Effector memory CD4-positive, alpha-beta T cell (primary cell): Measurements from ENCODE around the gene AQP6.

Source experiments
- DNase-seq, 3 donors: peaks; one replicate each; pipeline ENCODE4 v3.0.0-alpha.2; 2020
- H3K27ac ChIP-seq: 2 replicates; pipeline ENCODE4 v1.7.0; 2013; ENCODE audit warnings: mild to moderate bottlenecking, low read length, moderate library complexity; ENCODE audit not compliant: insufficient read depth, poor library complexity, severe bottlenecking
- H3K27me3 ChIP-seq: replicated peaks from 2 replicates; pipeline ENCODE4 v1.7.0; 2013; ENCODE audit warnings: mild to moderate bottlenecking, low read length; ENCODE audit not compliant: insufficient read depth, control insufficient read depth, poor library complexity, severe bottlenecking
- H3K36me3 ChIP-seq: 2 replicates; pipeline ENCODE4 v1.7.0; 2013; ENCODE audit warnings: mild to moderate bottlenecking, low read length, moderate library complexity; ENCODE audit not compliant: control insufficient read depth, insufficient read depth
- H3K4me1 ChIP-seq: 2 replicates; pipeline ENCODE4 v1.7.0; 2013; ENCODE audit warnings: low read length, mild to moderate bottlenecking; ENCODE audit not compliant: control insufficient read depth, insufficient read depth, poor library complexity, severe bottlenecking
- H3K4me3 ChIP-seq: 2 replicates; pipeline ENCODE4 v1.7.0; 2013; ENCODE audit warnings: low read length, low read depth, mild to moderate bottlenecking; ENCODE audit not compliant: insufficient read depth, poor library complexity, severe bottlenecking
- H3K9me3 ChIP-seq: 2 replicates; pipeline ENCODE4 v1.7.0; 2013; ENCODE audit warnings: mild to moderate bottlenecking, low read length, moderate library complexity; ENCODE audit not compliant: control insufficient read depth

The AQP6 gene

DNA sequence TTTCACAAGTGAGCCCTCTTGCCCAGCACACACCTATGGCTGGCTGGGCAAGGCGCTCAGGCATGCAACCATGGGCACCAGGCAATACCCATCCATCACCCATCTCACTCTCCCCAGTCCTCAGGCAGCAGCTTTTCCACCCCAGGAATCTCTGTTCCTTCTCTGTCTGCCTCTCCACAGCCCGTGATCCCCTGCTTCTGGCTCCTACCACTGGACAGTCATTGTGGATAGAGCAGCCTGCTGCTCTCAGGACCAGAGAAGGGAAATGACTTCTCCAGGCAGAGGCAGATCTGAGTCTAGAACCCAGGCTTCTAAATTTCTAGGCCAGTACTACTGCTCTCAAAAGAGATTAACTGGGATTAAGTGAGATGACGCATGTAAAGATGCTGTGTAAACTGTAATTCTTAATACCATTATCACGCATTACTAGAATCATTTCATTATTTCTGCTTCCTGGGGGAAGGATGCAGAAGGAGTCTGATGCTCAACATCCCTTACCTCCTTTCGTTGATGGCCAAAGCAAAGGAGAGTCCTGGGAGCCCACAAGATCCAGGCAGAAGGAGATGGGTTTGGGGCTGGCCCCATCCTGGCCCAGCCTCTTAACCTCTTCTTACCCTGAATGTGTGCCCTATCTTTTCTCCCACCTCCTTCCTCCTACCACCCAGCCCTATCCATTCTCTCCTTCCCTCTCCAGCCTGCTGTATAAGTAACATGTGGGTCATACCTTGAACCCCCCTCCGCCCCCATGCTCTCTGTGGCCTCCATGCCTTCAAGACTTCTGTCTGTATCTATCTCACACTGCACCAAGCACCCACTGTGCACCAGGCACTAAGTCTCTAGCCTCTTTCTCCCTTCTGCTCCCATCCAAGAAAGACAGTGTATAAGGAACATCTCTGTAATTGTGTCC lies 15.8 kb upstream of the AQP6 start:
- H3K27ac ChIP-seq, result no peak overlapping the region
- no peaks in the 10 kb centered on the region for H3K36me3 ChIP-seq
- H3K27me3 ChIP-seq, result peaks cover 41% of the 10 kb centered on the region
- H3K4me1 ChIP-seq, result peaks cover 5% of the 10 kb centered on the region
- no peak for DNase-seq
- no peaks in the 10 kb centered on the region for H3K9me3 ChIP-seq
- H3K4me3 ChIP-seq, result no peak overlapping the region

DNA sequence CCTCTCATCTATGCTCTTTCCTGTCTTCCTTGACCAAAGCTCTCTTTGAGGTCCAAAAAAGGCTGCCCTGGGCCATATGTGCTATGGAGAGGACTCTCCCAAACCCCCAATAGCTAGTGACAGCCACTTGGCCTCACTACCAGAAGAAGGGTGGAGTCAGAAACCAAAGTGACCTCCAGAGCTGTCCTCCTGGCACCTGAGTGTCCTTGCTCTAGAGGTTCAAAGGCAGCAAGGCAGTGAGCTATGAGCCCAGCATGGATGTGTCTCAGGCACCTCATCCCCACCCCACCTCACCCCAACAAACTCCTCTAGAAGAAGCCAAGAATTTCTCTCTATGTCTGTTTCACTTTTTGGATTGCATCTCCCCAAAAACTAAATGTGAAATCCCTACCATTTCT lies 15.2 kb upstream of the AQP6 start:
- Histone ChIP-seq H3K4me1 (peaks cover 5% of the 10 kb centered on the region), H3K27me3 (peaks cover 48% of the 10 kb centered on the region), H3K36me3 (no peaks in the 10 kb centered on the region), H3K4me3 (no peak overlapping the region), H3K9me3 (no peaks in the 10 kb centered on the region), H3K27ac (no peak overlapping the region)
- DNase-seq, result no peak

DNA sequence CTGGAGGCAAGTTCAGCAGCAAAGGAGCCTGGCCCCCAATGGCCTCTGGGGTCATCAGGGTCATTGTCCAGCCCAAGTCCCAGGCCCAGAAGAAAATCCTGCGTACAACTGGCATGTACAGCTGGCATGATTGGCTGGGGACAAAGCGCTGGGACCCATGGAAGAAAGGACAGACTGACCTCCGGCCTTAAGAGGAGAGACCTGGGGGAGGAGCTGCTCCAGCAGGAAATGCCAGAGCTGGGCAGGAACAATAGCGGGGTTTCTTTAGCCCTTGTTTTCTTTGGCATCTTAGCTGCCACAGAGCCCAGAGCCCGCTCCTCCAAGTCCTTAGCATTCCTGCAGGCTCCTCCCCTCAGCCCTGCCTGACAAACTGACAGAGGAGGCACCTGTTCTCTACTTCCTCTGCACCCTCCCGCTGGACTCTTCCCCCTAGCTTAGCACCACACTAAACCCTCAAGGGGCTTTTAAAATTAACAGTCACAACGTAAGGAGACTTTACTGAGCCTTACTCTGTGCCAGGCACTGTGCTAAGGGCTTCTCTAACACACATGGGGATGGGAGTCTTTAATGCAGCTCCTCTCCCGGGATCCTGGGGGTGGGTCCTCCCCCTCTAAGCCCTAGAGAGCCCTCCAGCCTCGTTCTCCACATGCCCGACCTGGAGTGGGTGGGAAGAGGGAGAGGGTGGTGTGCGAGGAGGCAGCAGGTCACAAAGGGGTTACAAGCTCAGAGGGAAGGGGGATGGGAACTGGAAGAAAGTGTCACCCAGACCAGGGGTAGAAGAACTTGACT lies 12.9 kb upstream of the AQP6 start:
- Histone ChIP-seq H3K27me3 (peaks cover 38% of the 10 kb centered on the region), H3K9me3 (no peaks in the 10 kb centered on the region), H3K4me1 (peaks cover 5% of the 10 kb centered on the region), H3K36me3 (no peaks in the 10 kb centered on the region), H3K4me3 (no peak overlapping the region), H3K27ac (no peak overlapping the region)
- DNase-seq, result no peak

DNA sequence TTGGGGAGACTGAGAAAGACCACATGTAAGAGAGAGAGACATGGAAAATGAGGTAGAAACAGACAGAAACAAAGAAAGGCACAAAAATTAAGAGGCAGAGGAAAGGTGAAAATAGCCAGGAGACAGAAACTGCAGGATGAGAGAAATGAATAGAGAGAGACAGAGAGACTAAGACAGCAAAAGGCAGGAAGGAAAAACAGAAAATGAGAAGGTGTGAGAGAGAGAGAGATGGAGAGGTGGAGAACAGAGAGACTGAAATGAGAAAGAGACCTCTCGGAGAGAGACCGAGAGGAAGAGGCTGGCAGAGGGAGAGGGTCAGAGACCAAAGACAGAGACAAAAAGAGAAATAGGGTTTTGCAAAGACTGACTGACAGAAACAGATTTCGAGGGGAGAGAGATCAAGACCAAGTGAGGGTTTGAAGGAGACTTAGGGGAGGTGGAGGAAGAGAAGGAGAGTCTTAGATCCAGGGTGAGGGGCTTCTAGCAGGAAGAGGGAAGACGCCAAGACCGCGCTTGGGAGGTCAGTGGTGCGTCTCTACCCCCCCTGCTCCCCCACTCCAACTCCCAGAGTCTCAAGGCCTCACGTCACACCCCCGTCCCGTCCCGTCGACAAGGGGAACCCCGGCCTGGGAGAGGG lies 12.2 kb upstream of the AQP6 start:
- H3K4me1 ChIP-seq, result peaks cover 5% of the 10 kb centered on the region
- H3K9me3 ChIP-seq, result no peaks in the 10 kb centered on the region
- DNase-seq, result no peak
- H3K27ac ChIP-seq, result no peak overlapping the region
- H3K4me3 ChIP-seq, result no peak overlapping the region
- peaks cover 38% of the 10 kb centered on the region for H3K27me3 ChIP-seq
- no peaks in the 10 kb centered on the region for H3K36me3 ChIP-seq

DNA sequence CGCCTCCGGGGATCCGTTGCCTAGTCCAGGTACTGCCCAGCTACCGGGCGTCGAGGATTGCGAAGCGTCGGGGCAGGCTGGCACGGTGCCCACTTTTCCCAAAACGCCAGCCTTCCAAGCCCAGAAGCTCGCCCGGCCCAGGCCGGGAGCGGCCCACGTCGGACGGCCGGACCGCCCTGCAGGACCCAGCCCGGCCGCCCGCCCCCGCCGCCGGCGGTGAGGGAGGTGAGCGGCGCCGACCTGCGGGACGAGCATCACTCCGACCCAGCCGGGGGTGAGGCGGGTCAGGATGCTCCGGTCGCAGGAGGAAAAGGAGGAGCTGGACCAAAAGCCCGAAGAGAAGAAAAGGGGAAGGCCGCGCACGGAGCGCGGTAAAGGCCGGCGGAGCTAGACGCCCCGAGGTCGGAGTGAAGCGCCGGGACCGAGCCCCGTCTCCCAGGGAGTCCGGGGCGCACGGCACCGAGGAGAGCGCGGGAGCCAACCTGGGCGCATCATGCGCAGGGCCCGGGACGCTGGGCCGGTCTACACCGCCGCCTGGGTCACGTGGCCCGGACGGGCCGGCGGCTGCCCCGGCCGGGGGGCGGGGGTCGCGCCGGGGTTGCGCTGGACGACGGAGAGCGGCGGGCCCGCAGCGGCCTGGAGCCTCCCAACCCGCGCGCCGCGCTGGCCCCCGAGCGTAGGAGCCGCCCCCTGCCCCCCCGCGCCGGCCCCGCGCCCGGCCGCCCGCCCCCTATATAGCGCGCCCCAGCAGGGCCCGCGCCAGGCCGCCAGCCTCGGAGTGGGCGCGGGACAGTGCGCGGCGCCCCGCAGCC lies 11.4 kb upstream of the AQP6 start, which contains the start of gene AQP5:
TSS of gene AQP5 (plus strand) at position 762 of the 812 bp plus-strand sequence. CDS start 146 bp downstream, outside the sequence.
- Histone ChIP-seq H3K27me3 (peaks cover 36% of the 10 kb centered on the region), H3K9me3 (no peaks in the 10 kb centered on the region), H3K36me3 (no peaks in the 10 kb centered on the region), H3K27ac (no peak within 1 kb of the TSS), H3K4me1 (peaks cover 5% of the 10 kb centered on the region), H3K4me3 (no peak within 1 kb of the TSS)
- no peak for DNase-seq

DNA sequence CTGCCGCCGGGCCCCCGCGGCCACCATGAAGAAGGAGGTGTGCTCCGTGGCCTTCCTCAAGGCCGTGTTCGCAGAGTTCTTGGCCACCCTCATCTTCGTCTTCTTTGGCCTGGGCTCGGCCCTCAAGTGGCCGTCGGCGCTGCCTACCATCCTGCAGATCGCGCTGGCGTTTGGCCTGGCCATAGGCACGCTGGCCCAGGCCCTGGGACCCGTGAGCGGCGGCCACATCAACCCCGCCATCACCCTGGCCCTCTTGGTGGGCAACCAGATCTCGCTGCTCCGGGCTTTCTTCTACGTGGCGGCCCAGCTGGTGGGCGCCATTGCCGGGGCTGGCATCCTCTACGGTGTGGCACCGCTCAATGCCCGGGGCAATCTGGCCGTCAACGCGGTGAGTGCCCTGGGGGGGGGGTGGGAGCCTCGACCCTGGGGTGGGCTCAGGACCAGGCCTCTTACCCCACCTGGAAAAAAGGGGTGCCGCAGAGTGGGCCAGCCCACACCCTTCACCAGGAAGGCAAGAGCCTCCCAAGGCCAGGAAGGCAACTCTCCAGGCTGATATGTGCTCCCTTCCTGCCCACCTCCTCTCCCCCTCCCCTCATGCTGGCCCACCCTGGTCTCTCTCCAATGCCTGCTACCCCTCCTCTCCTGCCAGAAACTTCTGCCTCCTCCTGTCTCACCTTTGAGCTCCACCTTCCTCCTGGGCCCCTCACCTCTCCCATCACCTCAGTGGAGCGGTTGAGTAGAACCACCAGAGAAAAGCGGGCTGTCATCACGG lies 10.6 kb upstream of the AQP6 start:
- Histone ChIP-seq H3K4me1 (peaks cover 7% of the 10 kb centered on the region), H3K27me3 (peaks cover 36% of the 10 kb centered on the region), H3K4me3 (no peak overlapping the region), H3K36me3 (no peaks in the 10 kb centered on the region), H3K9me3 (no peaks in the 10 kb centered on the region), H3K27ac (no peak overlapping the region)
- DNase-seq, result no peak

DNA sequence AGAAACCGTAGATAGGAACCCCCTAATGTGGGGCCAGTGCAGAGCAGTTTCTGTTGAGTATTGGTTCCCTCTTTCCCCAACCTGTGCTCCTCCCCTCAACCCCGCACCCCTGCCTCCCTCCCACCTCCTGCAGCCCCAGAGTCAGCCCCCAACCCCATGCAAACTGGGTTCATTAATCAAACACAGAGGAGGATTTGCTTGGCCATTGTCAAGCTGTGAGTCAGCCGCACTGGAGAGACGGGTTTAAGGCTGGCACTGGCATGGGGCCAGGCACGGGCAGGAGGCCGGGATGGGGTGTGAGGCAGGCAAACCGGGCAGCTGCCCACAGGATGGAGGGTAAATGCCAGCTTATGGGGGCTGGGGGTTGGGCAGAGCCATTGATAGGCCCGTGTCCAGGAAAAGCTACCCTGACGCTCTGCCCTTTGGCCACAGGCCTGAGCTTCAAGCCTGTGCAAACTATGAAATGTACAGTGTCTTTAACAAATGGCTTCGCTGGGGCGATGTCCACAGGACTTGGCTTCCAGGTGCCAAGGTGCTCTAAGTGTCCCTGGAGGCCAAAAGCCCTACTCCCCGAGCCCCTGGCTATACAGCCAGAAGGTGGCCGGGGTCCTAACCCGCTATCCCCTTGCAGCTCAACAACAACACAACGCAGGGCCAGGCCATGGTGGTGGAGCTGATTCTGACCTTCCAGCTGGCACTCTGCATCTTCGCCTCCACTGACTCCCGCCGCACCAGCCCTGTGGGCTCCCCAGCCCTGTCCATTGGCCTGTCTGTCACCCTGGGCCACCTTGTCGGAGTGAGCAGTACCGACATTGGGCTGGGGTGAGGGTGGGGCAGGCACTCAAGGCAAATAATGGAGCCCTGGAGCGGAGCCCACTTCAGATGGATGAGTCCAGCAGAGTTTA lies 9.6 kb upstream of the AQP6 start:
- Histone ChIP-seq H3K27me3 (peaks cover 39% of the 10 kb centered on the region), H3K9me3 (no peaks in the 10 kb centered on the region), H3K36me3 (no peaks in the 10 kb centered on the region), H3K4me1 (peaks cover 13% of the 10 kb centered on the region), H3K27ac (no peak overlapping the region), H3K4me3 (no peak overlapping the region)
- no peak for DNase-seq

DNA sequence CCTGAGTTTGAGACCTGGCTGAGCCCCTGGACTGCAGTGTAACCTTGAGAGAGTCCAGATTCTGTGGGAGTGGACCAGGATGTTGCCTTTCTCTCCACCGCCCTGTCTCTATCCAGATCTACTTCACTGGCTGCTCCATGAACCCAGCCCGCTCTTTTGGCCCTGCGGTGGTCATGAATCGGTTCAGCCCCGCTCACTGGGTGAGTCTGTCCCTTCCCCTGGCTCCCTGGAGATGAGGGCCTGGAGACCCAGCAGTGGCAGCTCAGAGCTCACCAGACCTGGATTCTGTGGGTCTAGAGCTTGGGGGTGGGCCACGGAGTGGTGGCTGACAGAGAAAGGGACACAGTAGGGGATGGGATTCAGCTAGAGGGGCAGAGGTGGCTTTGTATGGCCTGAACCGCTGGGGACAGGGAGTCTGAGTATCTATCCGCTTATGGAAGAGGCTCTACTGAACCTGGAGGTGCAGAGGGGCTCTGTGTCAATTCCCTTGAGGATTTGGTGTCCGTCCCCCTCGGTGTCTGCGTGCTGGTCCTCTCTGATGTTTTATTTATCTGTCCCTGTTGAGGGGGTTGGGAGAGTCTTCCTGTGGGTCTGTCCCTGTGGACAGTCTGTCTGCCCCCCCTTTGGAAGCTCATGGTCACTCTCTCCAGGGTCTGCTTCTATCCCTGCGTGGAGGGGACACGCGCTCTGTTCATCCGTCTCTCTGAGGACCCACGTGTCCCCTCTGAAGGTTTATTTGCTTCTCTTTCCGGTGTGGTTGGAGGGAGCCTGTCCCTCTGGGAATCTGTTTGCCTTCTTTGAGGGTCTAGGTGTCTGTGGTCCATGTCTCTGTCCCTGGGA lies 8.6 kb upstream of the AQP6 start:
- DNase-seq, result no peak
- H3K4me1 ChIP-seq, result peaks cover 13% of the 10 kb centered on the region
- H3K27me3 ChIP-seq, result peaks cover 35% of the 10 kb centered on the region
- no peaks in the 10 kb centered on the region for H3K9me3 ChIP-seq
- H3K36me3 ChIP-seq, result no peaks in the 10 kb centered on the region
- no peak overlapping the region for H3K27ac ChIP-seq
- no peak overlapping the region for H3K4me3 ChIP-seq
